Natural killer cell (primary cell): Measurements from ENCODE around the gene RFC4. TPM values are rescaled to one million over a fixed set of nuclear protein-coding genes. Genes with fewer than 3 reads are reported as not detected.
A peak's percentile ranks its signal among the peaks of the same experiment; 100 is the strongest.
"Not testable (repeated sequence)": the region's sequence is repeated elsewhere in the genome, so short reads cannot be mapped to it uniquely, and the experiment has no call there.

Experiments used
- ATAC-seq, 3 donors: fragments of 150-1000 bp in 2 of 3; fragments of 200-7000 bp in 1 of 3; cut with Tn5 transposase; 1 replicate in 1 of 3; 2 replicates in 2 of 3; pipeline ENCODE4 v1.10.0; 2021; ENCODE audit warnings: mild to moderate bottlenecking in 2 of 3, moderate library complexity in 2 of 3
- DNase-seq, 2 donors: peaks; one replicate each; pipeline versions ENCODE4 v3.0.0 to v3.0.0-alpha.2; 2013 to 2021; ENCODE audit warnings: mixed read lengths in 1 of 2
- H3K27ac ChIP-seq: one replicate; pipeline ENCODE4 v1.5.1; 2013; ENCODE audit warnings: mild to moderate bottlenecking, low read length
- H3K27me3 ChIP-seq: one replicate; pipeline ENCODE4 v1.6.1; 2013; ENCODE audit warnings: low read length; ENCODE audit not compliant: control insufficient read depth, insufficient read depth
- H3K36me3 ChIP-seq: one replicate; pipeline ENCODE4 v1.6.1; 2013; ENCODE audit warnings: low read length; ENCODE audit not compliant: control insufficient read depth, insufficient read depth
- H3K4me1 ChIP-seq: one replicate; pipeline ENCODE4 v1.6.1; 2013; ENCODE audit warnings: low read length; ENCODE audit not compliant: control insufficient read depth, insufficient read depth
- H3K4me3 ChIP-seq: one replicate; pipeline ENCODE4 v1.5.1; 2013; ENCODE audit warnings: low read length
- H3K9me3 ChIP-seq: one replicate; pipeline ENCODE4 v1.6.1; 2013; ENCODE audit warnings: low read length; ENCODE audit not compliant: control insufficient read depth, insufficient read depth
- H3K27ac Mint-ChIP-seq, 2 donors: one replicate each; pipeline ENCODE4 v1.8.0; 2022; ENCODE audit warnings: mild to moderate bottlenecking in 2 of 2, mixed read lengths in 2 of 2, moderate library complexity in 1 of 2
- H3K27me3 Mint-ChIP-seq, 2 donors: one replicate each; pipeline ENCODE4 v1.8.0; 2022; ENCODE audit warnings: low read depth in 2 of 2, mixed read lengths in 2 of 2
- H3K36me3 Mint-ChIP-seq: one replicate; pipeline ENCODE4 v1.8.0; 2022; ENCODE audit warnings: mixed read lengths
- H3K4me1 Mint-ChIP-seq, 2 donors: one replicate each; pipeline ENCODE4 v1.8.0; 2022; ENCODE audit warnings: mixed read lengths in 2 of 2
- H3K4me3 Mint-ChIP-seq: one replicate; pipeline ENCODE4 v1.8.0; 2022; ENCODE audit warnings: mild to moderate bottlenecking, moderate library complexity, mixed read lengths
- H3K9me3 Mint-ChIP-seq, 2 donors: one replicate each; pipeline ENCODE4 v1.8.0; 2022; ENCODE audit warnings: mixed read lengths in 2 of 2
- WGBS: methylation state at CpG from one replicate; pipeline ENCODE4 v1.1.7; 2013; ENCODE audit warnings: missing lambda C conversion rate; ENCODE audit not compliant: insufficient coverage; 5-methylcytosine and 5-hydroxymethylcytosine counted together
- intact Hi-C: fragments of 100-400 bp; cut with micrococcal nuclease; formaldehyde crosslinking; loops from one replicate; pipeline ENCODE4 v1.14.2; 2022
- total RNA-seq, 4 donors: library from RNA; stranded (reverse); fragments of 120-200 nt in 1 of 4; gene quantifications; one replicate each; pipeline versions ENCODE4 v1.2.3 to v1.2.4, GENCODE V29; 2013 to 2022
- TF ChIP-seq, protein P1 (sequence below): fragments of 200-600 bp; IDR thresholded peaks from one replicate; pipeline ENCODE4 v1.8.0; 2022; ENCODE audit warnings: antibody characterized with exemption

Gene RFC4
- total RNA-seq, 3 donors from 2014 or later (not counting 1 experiment from before 2014, with no cell fraction given) = 16.8 to 21.6 (median 17.3) TPM

DNA sequence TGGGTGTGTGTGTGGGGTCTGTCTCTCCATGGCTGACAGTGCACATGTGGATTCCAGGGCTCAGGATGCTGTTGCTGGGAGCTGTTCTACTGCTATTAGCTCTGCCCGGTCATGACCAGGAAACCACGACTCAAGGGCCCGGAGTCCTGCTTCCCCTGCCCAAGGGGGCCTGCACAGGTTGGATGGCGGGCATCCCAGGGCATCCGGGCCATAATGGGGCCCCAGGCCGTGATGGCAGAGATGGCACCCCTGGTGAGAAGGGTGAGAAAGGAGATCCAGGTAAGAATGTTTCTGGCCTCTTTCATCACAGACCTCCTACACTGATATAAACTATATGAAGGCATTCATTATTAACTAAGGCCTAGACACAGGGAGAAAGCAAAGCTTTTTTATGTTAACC, 46.7 kb upstream of the RFC4 start:
- H3K27me3 ChIP-seq = no peaks in the 10 kb centered on the region
- intact Hi-C loops = no loop called here
- ATAC-seq (peak in 1 of 3 donors; percentile 7), DNase-seq (no peak)
- 66% methylated on average over 5 of the region's 6 CpGs for WGBS
- H3K36me3 ChIP-seq = no peaks in the 10 kb centered on the region
- H3K9me3 ChIP-seq = peaks cover under 1% of the 10 kb centered on the region
- TF ChIP-seq, protein P1, sequence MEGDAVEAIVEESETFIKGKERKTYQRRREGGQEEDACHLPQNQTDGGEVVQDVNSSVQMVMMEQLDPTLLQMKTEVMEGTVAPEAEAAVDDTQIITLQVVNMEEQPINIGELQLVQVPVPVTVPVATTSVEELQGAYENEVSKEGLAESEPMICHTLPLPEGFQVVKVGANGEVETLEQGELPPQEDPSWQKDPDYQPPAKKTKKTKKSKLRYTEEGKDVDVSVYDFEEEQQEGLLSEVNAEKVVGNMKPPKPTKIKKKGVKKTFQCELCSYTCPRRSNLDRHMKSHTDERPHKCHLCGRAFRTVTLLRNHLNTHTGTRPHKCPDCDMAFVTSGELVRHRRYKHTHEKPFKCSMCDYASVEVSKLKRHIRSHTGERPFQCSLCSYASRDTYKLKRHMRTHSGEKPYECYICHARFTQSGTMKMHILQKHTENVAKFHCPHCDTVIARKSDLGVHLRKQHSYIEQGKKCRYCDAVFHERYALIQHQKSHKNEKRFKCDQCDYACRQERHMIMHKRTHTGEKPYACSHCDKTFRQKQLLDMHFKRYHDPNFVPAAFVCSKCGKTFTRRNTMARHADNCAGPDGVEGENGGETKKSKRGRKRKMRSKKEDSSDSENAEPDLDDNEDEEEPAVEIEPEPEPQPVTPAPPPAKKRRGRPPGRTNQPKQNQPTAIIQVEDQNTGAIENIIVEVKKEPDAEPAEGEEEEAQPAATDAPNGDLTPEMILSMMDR = no peak
- Mint-ChIP-seq H3K36me3 (no peaks in the 10 kb centered on the region), H3K4me1 (peaks cover 16 to 25% of the 10 kb centered on the region in 2 donors), H3K27ac (no peak overlapping the region), H3K27me3 (peaks cover 0 to 7% of the 10 kb centered on the region in 2 donors), H3K4me3 (no peak overlapping the region), H3K9me3 (no peaks in the 10 kb centered on the region)
- H3K4me1 ChIP-seq = no peaks in the 10 kb centered on the region
- H3K27ac ChIP-seq = no peak overlapping the region
- H3K4me3 ChIP-seq = no peak overlapping the region

DNA sequence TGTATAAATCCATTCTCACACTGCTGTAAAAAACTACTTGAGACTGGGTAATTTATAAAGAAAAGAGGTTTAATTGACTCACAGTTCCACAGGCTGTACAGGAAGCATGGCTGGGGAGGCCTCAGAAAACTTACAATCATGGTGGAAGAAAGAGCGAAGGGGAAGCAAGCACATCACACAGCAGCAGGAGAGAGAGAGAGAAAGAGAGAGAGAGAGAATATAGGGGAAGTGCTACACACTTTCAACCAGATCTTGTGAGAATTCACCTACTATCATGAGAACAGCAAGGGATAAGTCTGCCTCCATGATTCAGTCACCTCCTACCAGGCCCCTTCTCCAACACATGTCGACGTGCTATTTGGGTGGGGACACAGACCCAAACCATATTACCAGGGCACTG, 45.6 kb upstream of the RFC4 start:
- 100% methylated on average over 3 of the region's 3 CpGs for WGBS
- H3K27me3 ChIP-seq = not testable (repeated sequence)

DNA sequence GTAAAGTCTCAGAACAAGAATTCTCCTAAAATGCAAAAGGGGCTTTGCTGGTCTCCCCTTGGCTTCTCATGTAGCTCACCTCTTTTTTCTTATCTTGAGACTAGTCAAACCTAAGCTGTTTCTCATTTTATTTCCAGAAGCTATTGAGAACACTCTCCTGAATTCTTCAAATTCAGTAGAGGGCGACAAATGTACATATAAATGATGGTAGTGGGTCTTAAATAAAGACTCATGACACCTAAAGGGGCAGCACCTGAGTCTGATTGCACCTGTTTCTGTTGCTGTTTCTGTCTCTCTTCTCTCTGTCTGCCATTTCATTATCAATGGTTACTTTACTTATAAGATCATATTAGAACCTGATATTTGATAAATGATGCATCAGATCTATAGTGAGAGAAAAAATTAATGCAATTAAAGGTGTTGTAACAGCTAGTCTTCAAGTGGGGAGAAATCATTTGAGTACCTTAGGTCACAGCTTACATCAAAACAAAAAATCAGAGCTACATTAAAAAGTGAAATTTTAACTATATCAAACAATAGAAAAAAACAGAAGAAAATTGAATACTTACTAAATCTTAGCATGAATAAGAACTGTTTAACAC, 43.2 kb upstream of the RFC4 start:
- no peaks in the 10 kb centered on the region for H3K4me1 ChIP-seq
- H3K4me1 Mint-ChIP-seq = peaks cover 16 to 25% of the 10 kb centered on the region in 2 donors
- H3K27me3 ChIP-seq = no peaks in the 10 kb centered on the region
- 0% methylated on average over 1 of the region's 1 CpG for WGBS
- no peak overlapping the region for H3K4me3 ChIP-seq
- H3K4me3 Mint-ChIP-seq = peak overlapping the region; percentile 7
- H3K36me3 ChIP-seq = no peaks in the 10 kb centered on the region
- no peaks in the 10 kb centered on the region for H3K9me3 Mint-ChIP-seq
- H3K36me3 Mint-ChIP-seq = no peaks in the 10 kb centered on the region
- no peaks in the 10 kb centered on the region for H3K9me3 ChIP-seq
- H3K27ac ChIP-seq = no peak overlapping the region
- TF ChIP-seq, protein P1 = peak; percentile 56
- peak in 1 of 2 donors; percentile 78 for DNase-seq
- ATAC-seq = peak; percentile 68 to 82 (median 70)
- peaks cover 14 to 27% of the 10 kb centered on the region in 2 donors for H3K27me3 Mint-ChIP-seq
- H3K27ac Mint-ChIP-seq = no peak overlapping the region
- intact Hi-C loops = loop anchor here (1.0 to 2.0 kb wide), 2 partner anchors 81 to 316 kb away; partner anchors contain the start of gene ST6GAL1

More for the DNA sequence above, 45.6 kb upstream of the RFC4 start:
- ATAC-seq, DNase-seq, H3K36me3 ChIP-seq, H3K4me1 ChIP-seq, H3K27ac ChIP-seq, H3K36me3 Mint-ChIP-seq, intact Hi-C loops, H3K9me3 Mint-ChIP-seq, H3K4me3 ChIP-seq, H3K9me3 ChIP-seq, H3K4me3 Mint-ChIP-seq: not testable (repeated sequence)
- peaks cover 16 to 25% of the 10 kb centered on the region in 2 donors for H3K4me1 Mint-ChIP-seq
- H3K27me3 Mint-ChIP-seq = peaks cover 3 to 13% of the 10 kb centered on the region in 2 donors
- peak overlapping the region in 1 of 2 donors; percentile 13 for H3K27ac Mint-ChIP-seq

DNA sequence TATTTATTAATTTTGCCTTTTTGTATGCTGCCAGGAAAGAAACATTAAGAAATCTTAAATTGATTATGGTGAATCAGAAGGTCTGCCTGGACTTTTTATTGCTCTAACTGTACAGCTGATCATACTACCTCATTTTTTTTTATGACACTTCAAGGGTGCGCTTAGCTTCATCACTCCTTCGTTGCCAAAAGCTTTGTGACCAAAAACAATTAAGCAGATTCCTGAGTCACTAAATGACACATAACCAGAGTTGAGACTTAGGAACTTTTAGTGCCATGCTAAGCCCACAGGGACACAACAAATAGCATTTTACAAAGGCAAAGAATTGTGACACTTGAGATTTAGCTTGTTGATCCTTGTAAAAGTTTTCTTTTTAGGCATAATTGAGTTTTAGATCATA, 41.2 kb upstream of the RFC4 start:
- Histone ChIP-seq H3K4me3 (no peak overlapping the region), H3K4me1 (no peaks in the 10 kb centered on the region), H3K27me3 (no peaks in the 10 kb centered on the region), H3K27ac (no peak overlapping the region), H3K9me3 (no peaks in the 10 kb centered on the region), H3K36me3 (no peaks in the 10 kb centered on the region)
- no peak for DNase-seq
- Mint-ChIP-seq H3K4me3 (no peak overlapping the region), H3K27ac (no peak overlapping the region), H3K36me3 (no peaks in the 10 kb centered on the region), H3K9me3 (no peaks in the 10 kb centered on the region), H3K4me1 (peaks cover 16 to 19% of the 10 kb centered on the region in 2 donors), H3K27me3 (peaks cover 17 to 27% of the 10 kb centered on the region in 2 donors)
- TF ChIP-seq, protein P1 = no peak
- intact Hi-C loops = no loop called here
- 86% methylated on average over 2 of the region's 2 CpGs for WGBS
- ATAC-seq = no peak
